SK-N-MC (cell line): Measurements from ENCODE around the gene PIK3CD.

Experiments used
- EZH2 ChIP-seq: fragments of 200-600 bp; sonication (generic); IDR thresholded peaks from one replicate; pipeline ENCODE4 v1.6.1; 2017; ENCODE audit warnings: antibody characterized with exemption
- FOXP2 ChIP-seq: optimal IDR thresholded peaks from 2 replicates; pipeline ENCODE3; 2011; ENCODE audit warnings: mild to moderate bottlenecking, moderate library complexity; ENCODE audit not compliant: insufficient read depth; ENCODE audit errors: extremely low read length, control extremely low read depth
- POLR2AphosphoS5 ChIP-seq: IDR thresholded peaks from 2 replicates; pipeline ENCODE4 v1.6.1; 2012; ENCODE audit warnings: mild to moderate bottlenecking, low read depth, low read length, borderline replicate concordance

GRCh38 chr1:9731561-9731960 is 80.0 kb downstream of the PIK3CD start:
- no peak for TF ChIP-seq EZH2
- no peak for TF ChIP-seq POLR2AphosphoS5
- TF ChIP-seq FOXP2, result no peak
